SK-N-SH (cell line): ENCODE data around the gene PLXNB1. TPM values are rescaled to one million over a fixed set of nuclear protein-coding genes. Genes with fewer than 3 reads are reported as not detected.

ENCODE experiments used
- CTCF ChIA-PET: fragments of 300-600, 350-600 bp; formaldehyde crosslinking; extraction: SDS; loops from one replicate; lab custom pipeline; 2021; lab: Yijun Ruan, JAX
- POLR2A ChIA-PET: fragments of 350-600 bp; sonication (Branson Sonifier 250); formaldehyde crosslinking; extraction: SDS; loops from one replicate; lab custom pipeline; 2020; ENCODE audit warnings: antibody characterized with exemption, inconsistent platforms; lab: Yijun Ruan, JAX
- DNase-seq: peaks from one replicate; pipeline ENCODE4 v3.0.0; 2012
- H2AFZ ChIP-seq: fragments of 200-600 bp; sonication (generic); 2 replicates; pipeline ENCODE4 v1.8.1; 2016; ENCODE audit warnings: antibody characterized with exemption, mild to moderate bottlenecking, low read depth
- H3F3A ChIP-seq: fragments of 200-600 bp; sonication (generic); replicated peaks from 2 replicates; pipeline ENCODE3; 2016; ENCODE audit warnings: antibody characterized with exemption, mild to moderate bottlenecking; ENCODE audit not compliant: insufficient read depth
- H3K27ac ChIP-seq, 2 experiments: fragments of 200-500 bp in 1 of 2; fragments of 200-600 bp in 1 of 2; sonication (Bioruptor generic) in 1 of 2; sonication (generic), shearing (Covaris generic) in 1 of 2; 2 replicates each; pipeline versions ENCODE4 v1.5.1 to v1.6.1; 2014 to 2016; ENCODE audit warnings: low read depth in 2 of 2, inconsistent platforms in 1 of 2, low read length in 1 of 2, mild to moderate bottlenecking in 1 of 2, mixed read lengths in 1 of 2
- H3K27me3 ChIP-seq: fragments of 200-600 bp; sonication (generic), shearing (Covaris generic); 2 replicates; pipeline ENCODE4 v1.6.1; 2016; ENCODE audit warnings: mixed run types; ENCODE audit not compliant: insufficient read depth
- H3K36me3 ChIP-seq, 2 experiments: fragments of 200-500 bp in 1 of 2; fragments of 200-600 bp in 1 of 2; sonication (Bioruptor generic) in 1 of 2; sonication (generic) in 1 of 2; replicated peaks in 1 of 2; 2 replicates each; pipeline versions ENCODE3 to v1.5.1; 2014 to 2016; ENCODE audit warnings: low read length in 1 of 2, mild to moderate bottlenecking in 1 of 2; ENCODE audit not compliant: insufficient read depth in 2 of 2, control insufficient read depth in 1 of 2
- H3K4me1 ChIP-seq, 2 experiments: fragments of 200-500 bp in 1 of 2; fragments of 200-600 bp in 1 of 2; sonication (Bioruptor generic) in 1 of 2; sonication (generic), shearing (Covaris generic) in 1 of 2; 2 replicates each; pipeline versions ENCODE4 v1.5.1 to v1.6.1; 2014 to 2016; ENCODE audit warnings: low read depth in 1 of 2, low read length in 1 of 2, mixed run types in 1 of 2; ENCODE audit not compliant: insufficient read depth in 2 of 2, control insufficient read depth in 1 of 2
- H3K4me2 ChIP-seq: fragments of 200-600 bp; sonication (generic), shearing (Covaris generic); 2 replicates; pipeline ENCODE4 v1.6.1; 2017; ENCODE audit warnings: mixed run types
- H3K4me3 ChIP-seq, 2 experiments: fragments of 200-500 bp in 1 of 2; fragments of 200-600 bp in 1 of 2; sonication (Bioruptor generic) in 1 of 2; sonication (generic), shearing (Covaris generic) in 1 of 2; 2 replicates each; pipeline versions ENCODE4 v1.5.1 to v1.8.1; 2014 to 2016; ENCODE audit warnings: low read depth in 2 of 2, inconsistent platforms in 1 of 2, low read length in 1 of 2, mild to moderate bottlenecking in 1 of 2, mixed read lengths in 1 of 2, moderate library complexity in 1 of 2
- H3K79me2 ChIP-seq: fragments of 200-600 bp; sonication (generic); 2 replicates; pipeline ENCODE4 v1.8.1; 2017; ENCODE audit warnings: mild to moderate bottlenecking; ENCODE audit not compliant: insufficient read depth
- H3K9ac ChIP-seq: fragments of 200-600 bp; sonication (generic); 2 replicates; pipeline ENCODE4 v1.6.1; 2017; ENCODE audit warnings: mixed run types
- H3K9me2 ChIP-seq: fragments of 200-600 bp; sonication (generic); 2 replicates; pipeline ENCODE4 v1.6.1; 2017; ENCODE audit warnings: mixed run types
- H3K9me3 ChIP-seq: fragments of 200-600 bp; sonication (generic); 2 replicates; pipeline ENCODE4 v1.6.1; 2017; ENCODE audit warnings: mixed run types, mild to moderate bottlenecking, moderate library complexity
- H4K20me1 ChIP-seq: fragments of 200-600 bp; sonication (generic); 2 replicates; pipeline ENCODE4 v1.6.1; 2017; ENCODE audit warnings: mild to moderate bottlenecking, mixed run types; ENCODE audit not compliant: insufficient read depth
- ELF1 ChIP-seq: IDR thresholded peaks from 2 replicates; pipeline ENCODE4 v1.4.0; 2012
- EZH2phosphoT487 ChIP-seq: fragments of 200-600 bp; sonication (generic); IDR thresholded peaks from 2 replicates; pipeline ENCODE4 v1.6.1; 2017; ENCODE audit warnings: low read depth, mixed run types, mild to moderate bottlenecking, antibody characterized with exemption, moderate library complexity, borderline replicate concordance
- FOSL2 ChIP-seq: IDR thresholded peaks from 2 replicates; pipeline ENCODE4 v1.4.0; 2012; ENCODE audit warnings: low read depth, mild to moderate bottlenecking, moderate library complexity, borderline replicate concordance
- FOXJ3 ChIP-seq: sonication (generic); formaldehyde crosslinking; IDR thresholded peaks from 2 replicates; pipeline ENCODE4 v1.5.1; 2020; ENCODE audit warnings: mild to moderate bottlenecking, missing genetic modification reagents
- GABPA ChIP-seq: IDR thresholded peaks from 2 replicates; pipeline ENCODE4 v1.4.0; 2012; ENCODE audit warnings: low read depth, mild to moderate bottlenecking
- GATA2 ChIP-seq: sonication (generic); formaldehyde crosslinking; IDR thresholded peaks from 2 replicates; pipeline ENCODE4 v1.5.0; 2020; ENCODE audit warnings: mild to moderate bottlenecking, missing genetic modification reagents
- JUND ChIP-seq: IDR thresholded peaks from 2 replicates; pipeline ENCODE4 v1.4.0; 2012
- MEF2A ChIP-seq: IDR thresholded peaks from 2 replicates; pipeline ENCODE4 v1.4.0; 2012; ENCODE audit warnings: low read depth, borderline replicate concordance
- NFIC ChIP-seq: IDR thresholded peaks from 2 replicates; pipeline ENCODE4 v1.4.0; 2012; ENCODE audit warnings: borderline replicate concordance
- NRF1 ChIP-seq: IDR thresholded peaks from 2 replicates; pipeline ENCODE4 v1.6.1; 2012; ENCODE audit warnings: low read depth, mild to moderate bottlenecking, low read length
- POLR2AphosphoS5 ChIP-seq: IDR thresholded peaks from 2 replicates; pipeline ENCODE4 v1.6.1; 2012; ENCODE audit warnings: low read depth, low read length
- RFX5 ChIP-seq: IDR thresholded peaks from 2 replicates; pipeline ENCODE4 v1.6.1; 2012; ENCODE audit warnings: mild to moderate bottlenecking, improper control_type of control experiment, low read length
- RXRA ChIP-seq: IDR thresholded peaks from 2 replicates; pipeline ENCODE4 v1.4.0; 2012; ENCODE audit warnings: low read depth, mild to moderate bottlenecking, borderline replicate concordance
- SIN3A ChIP-seq: IDR thresholded peaks from 2 replicates; pipeline ENCODE4 v1.6.1; 2012; ENCODE audit warnings: low read depth, mild to moderate bottlenecking, low read length, moderate library complexity, borderline replicate concordance
- YY1 ChIP-seq: IDR thresholded peaks from 2 replicates; pipeline ENCODE4 v1.4.0; 2012; ENCODE audit warnings: low read depth, mild to moderate bottlenecking
- WGBS: methylation state at CpG from one replicate; pipeline ENCODE4 v1.1.6; 2017; ENCODE audit warnings: low lambda C conversion rate; 5-methylcytosine and 5-hydroxymethylcytosine counted together
- polyA plus RNA-seq, 3 experiments: library from polyadenylated mRNA; depleted of rRNA; stranded (reverse); fragments of >200 nt; gene quantifications; 2 replicates each; pipeline ENCODE4 v1.2.3, GENCODE V29; 2012
- TF ChIP-seq, protein P1 (sequence below): IDR thresholded peaks from 2 replicates; pipeline ENCODE4; 2012
- TF ChIP-seq, protein P2 (sequence below): IDR thresholded peaks from 2 replicates; pipeline ENCODE4 v1.6.1; 2012; ENCODE audit warnings: mild to moderate bottlenecking, low read depth, low read length, moderate library complexity
- TF ChIP-seq, protein P3 (sequence below): fragments of 150-350 bp; IDR thresholded peaks from 2 replicates; pipeline ENCODE4 v1.6.1; 2017; ENCODE audit warnings: antibody characterized with exemption, low read length, low read depth, borderline replicate concordance

PLXNB1 gene
- polyA plus RNA-seq, 1 of the 3 experiments (the other 2 are of a cell fraction) = 39.8 TPM

DNA sequence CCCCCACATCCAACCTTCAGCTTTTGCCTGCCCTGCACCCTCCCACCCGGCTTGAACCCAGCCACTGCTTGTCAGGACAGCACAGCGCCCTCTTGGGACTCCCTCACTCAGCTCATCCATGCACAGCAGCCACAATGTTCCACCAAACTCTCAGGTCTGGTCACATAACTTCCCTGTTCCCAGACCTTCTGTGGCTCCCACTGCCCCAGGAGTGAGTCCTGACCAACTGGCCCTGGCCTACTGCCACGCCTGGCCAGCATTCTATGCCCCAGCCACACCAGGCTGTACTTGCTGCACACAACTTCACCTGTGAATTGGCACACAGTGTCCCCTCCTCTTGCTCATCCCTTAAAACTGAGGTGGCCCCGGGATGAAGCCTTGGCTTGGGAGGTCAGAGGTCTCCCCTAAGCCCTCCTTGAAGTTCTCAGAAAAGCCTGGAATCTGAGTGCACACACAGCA is 21.0 kb downstream of the PLXNB1 start:
- Histone ChIP-seq H3K27me3 (no peaks in the 10 kb centered on the region), H3K9me2 (no peaks in the 10 kb centered on the region), H3K4me1 (no peaks in the 10 kb centered on the region), H4K20me1 (no peaks in the 10 kb centered on the region), H3F3A (no peaks in the 10 kb centered on the region), H3K9ac (no peak overlapping the region), H3K79me2 (no peaks in the 10 kb centered on the region), H3K36me3 (peaks cover 0 to 65% of the 10 kb centered on the region in 2 experiments), H2AFZ (no peak overlapping the region), H3K4me3 (no peak overlapping the region), H3K9me3 (no peaks in the 10 kb centered on the region), H3K27ac (no peak overlapping the region), H3K4me2 (no peak overlapping the region)
- DNase-seq = peak; percentile 24
- CTCF ChIA-PET = interaction anchor here (0.6 to 15.6 kb wide), 4 partner anchors 8 to 135 kb away, joined by 3 to 399 read pairs (median 6); partner anchors contain the start of gene PLXNB1
- 69% methylated on average over 4 of the region's 4 CpGs for WGBS
- POLR2A ChIA-PET = no interaction called here
- TF ChIP-seq RXRA (no peak), POLR2AphosphoS5 (no peak)

DNA sequence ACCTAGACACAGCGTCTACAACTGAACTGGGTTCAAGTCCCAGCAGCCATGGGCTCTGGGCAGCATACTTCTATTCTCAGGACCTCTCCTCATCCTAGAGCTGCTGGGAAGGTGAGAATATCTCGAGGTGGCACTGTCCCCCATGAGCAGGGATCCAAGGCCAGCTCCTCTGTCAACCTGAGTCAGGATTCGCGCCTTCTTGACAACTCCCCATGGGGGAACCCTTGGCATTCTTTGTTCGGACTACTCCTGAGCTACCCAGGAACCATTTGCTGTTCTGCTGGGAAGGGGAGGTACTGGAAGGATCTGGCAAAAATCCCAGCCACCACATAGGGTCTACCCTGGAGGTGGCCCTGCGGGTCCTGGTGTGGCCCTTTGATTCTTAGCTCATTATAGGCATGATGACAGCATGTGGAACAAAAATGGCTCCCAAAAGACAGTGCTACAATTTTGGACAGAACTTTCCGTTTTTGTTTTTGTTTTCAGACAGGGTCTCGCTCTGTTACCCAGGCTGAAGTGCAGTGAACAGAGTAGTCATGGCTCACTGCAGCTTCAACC is 22.3 kb downstream of the PLXNB1 start:
- H3K27me3 ChIP-seq = no peaks in the 10 kb centered on the region
- H2AFZ ChIP-seq = no peak overlapping the region
- H3K36me3 ChIP-seq = peaks cover 0 to 55% of the 10 kb centered on the region in 2 experiments
- H3F3A ChIP-seq = peaks cover 2% of the 10 kb centered on the region
- no peaks in the 10 kb centered on the region for H3K79me2 ChIP-seq
- H3K9ac ChIP-seq = no peak overlapping the region
- ChIA-PET POLR2A (no interaction called here), CTCF (interaction anchor here (1.1 to 15.6 kb wide), 4 partner anchors 8 to 134 kb away, joined by 3 to 399 read pairs (median 6); partner anchors contain the start of gene PLXNB1)
- no peaks in the 10 kb centered on the region; a peak in 1 of 4 replicates for H3K4me1 ChIP-seq
- H3K4me2 ChIP-seq = no peak overlapping the region
- H3K9me2 ChIP-seq = no peaks in the 10 kb centered on the region
- DNase-seq = no peak
- H4K20me1 ChIP-seq = no peaks in the 10 kb centered on the region
- 87% methylated on average over 8 of the region's 8 CpGs for WGBS
- no peak overlapping the region for H3K4me3 ChIP-seq
- TF ChIP-seq RXRA (no peak), ELF1 (no peak), MEF2A (no peak), NRF1 (no peak), POLR2AphosphoS5 (no peak), NFIC (no peak), JUND (no peak), GATA2 (CRISPR knock-in tag) (no peak), SIN3A (no peak), EZH2phosphoT487 (no peak), RFX5 (no peak), FOSL2 (no peak), YY1 (no peak), FOXJ3 (CRISPR knock-in tag) (no peak), GABPA (no peak)
- TF ChIP-seq, protein P1, sequence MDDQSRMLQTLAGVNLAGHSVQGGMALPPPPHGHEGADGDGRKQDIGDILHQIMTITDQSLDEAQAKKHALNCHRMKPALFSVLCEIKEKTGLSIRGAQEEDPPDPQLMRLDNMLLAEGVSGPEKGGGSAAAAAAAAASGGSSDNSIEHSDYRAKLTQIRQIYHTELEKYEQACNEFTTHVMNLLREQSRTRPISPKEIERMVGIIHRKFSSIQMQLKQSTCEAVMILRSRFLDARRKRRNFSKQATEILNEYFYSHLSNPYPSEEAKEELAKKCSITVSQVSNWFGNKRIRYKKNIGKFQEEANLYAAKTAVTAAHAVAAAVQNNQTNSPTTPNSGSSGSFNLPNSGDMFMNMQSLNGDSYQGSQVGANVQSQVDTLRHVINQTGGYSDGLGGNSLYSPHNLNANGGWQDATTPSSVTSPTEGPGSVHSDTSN = no peak
- TF ChIP-seq, protein P2, sequence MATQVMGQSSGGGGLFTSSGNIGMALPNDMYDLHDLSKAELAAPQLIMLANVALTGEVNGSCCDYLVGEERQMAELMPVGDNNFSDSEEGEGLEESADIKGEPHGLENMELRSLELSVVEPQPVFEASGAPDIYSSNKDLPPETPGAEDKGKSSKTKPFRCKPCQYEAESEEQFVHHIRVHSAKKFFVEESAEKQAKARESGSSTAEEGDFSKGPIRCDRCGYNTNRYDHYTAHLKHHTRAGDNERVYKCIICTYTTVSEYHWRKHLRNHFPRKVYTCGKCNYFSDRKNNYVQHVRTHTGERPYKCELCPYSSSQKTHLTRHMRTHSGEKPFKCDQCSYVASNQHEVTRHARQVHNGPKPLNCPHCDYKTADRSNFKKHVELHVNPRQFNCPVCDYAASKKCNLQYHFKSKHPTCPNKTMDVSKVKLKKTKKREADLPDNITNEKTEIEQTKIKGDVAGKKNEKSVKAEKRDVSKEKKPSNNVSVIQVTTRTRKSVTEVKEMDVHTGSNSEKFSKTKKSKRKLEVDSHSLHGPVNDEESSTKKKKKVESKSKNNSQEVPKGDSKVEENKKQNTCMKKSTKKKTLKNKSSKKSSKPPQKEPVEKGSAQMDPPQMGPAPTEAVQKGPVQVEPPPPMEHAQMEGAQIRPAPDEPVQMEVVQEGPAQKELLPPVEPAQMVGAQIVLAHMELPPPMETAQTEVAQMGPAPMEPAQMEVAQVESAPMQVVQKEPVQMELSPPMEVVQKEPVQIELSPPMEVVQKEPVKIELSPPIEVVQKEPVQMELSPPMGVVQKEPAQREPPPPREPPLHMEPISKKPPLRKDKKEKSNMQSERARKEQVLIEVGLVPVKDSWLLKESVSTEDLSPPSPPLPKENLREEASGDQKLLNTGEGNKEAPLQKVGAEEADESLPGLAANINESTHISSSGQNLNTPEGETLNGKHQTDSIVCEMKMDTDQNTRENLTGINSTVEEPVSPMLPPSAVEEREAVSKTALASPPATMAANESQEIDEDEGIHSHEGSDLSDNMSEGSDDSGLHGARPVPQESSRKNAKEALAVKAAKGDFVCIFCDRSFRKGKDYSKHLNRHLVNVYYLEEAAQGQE = no peak
- TF ChIP-seq, protein P3, sequence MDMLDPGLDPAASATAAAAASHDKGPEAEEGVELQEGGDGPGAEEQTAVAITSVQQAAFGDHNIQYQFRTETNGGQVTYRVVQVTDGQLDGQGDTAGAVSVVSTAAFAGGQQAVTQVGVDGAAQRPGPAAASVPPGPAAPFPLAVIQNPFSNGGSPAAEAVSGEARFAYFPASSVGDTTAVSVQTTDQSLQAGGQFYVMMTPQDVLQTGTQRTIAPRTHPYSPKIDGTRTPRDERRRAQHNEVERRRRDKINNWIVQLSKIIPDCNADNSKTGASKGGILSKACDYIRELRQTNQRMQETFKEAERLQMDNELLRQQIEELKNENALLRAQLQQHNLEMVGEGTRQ = no peak
- H3K9me3 ChIP-seq = no peaks in the 10 kb centered on the region
- H3K27ac ChIP-seq = no peak overlapping the region
